Measurements from ENCODE around the gene TNRC18.

GRCh38 chr7:5393748-5394147, 29.9 kb downstream of the TNRC18 start:
- no peak for TF ChIP-seq REST (IDR thresholded peaks at IDR 0.05)
- TF ChIP-seq NR2F2 (IDR thresholded peaks at IDR 0.05), result no peak
- no peak for TF ChIP-seq CTCF (IDR thresholded peaks at IDR 0.05; ENCODE audit: low read depth, low read length, missing input control)
- no peak for TF ChIP-seq RAD21 (IDR thresholded peaks at IDR 0.05)
- no peak for TF ChIP-seq TAF1 (conservative IDR thresholded peaks at IDR 0.05)
- no peak for TF ChIP-seq FOXA2 (IDR thresholded peaks at IDR 0.05)
- TF ChIP-seq JUND (IDR thresholded peaks at IDR 0.05), result no peak
- TF ChIP-seq YY1 (IDR thresholded peaks at IDR 0.05), result no peak
- no peak for TF ChIP-seq EGR1 (IDR thresholded peaks at IDR 0.05; ENCODE audit: low read depth in 2 of 2)
- TF ChIP-seq, protein P1, sequence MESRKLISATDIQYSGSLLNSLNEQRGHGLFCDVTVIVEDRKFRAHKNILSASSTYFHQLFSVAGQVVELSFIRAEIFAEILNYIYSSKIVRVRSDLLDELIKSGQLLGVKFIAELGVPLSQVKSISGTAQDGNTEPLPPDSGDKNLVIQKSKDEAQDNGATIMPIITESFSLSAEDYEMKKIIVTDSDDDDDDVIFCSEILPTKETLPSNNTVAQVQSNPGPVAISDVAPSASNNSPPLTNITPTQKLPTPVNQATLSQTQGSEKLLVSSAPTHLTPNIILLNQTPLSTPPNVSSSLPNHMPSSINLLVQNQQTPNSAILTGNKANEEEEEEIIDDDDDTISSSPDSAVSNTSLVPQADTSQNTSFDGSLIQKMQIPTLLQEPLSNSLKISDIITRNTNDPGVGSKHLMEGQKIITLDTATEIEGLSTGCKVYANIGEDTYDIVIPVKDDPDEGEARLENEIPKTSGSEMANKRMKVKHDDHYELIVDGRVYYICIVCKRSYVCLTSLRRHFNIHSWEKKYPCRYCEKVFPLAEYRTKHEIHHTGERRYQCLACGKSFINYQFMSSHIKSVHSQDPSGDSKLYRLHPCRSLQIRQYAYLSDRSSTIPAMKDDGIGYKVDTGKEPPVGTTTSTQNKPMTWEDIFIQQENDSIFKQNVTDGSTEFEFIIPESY (IDR thresholded peaks at IDR 0.05), result no peak
- TF ChIP-seq, protein P2, sequence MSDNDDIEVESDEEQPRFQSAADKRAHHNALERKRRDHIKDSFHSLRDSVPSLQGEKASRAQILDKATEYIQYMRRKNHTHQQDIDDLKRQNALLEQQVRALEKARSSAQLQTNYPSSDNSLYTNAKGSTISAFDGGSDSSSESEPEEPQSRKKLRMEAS (IDR thresholded peaks at IDR 0.05), result no peak
- no peak for TF ChIP-seq FOXA1 (IDR thresholded peaks at IDR 0.05)
- TF ChIP-seq GABPA (IDR thresholded peaks at IDR 0.05 in 1 of 2, conservative IDR thresholded peaks at IDR 0.05 in 1 of 2), result no peak

All from liver (tissue), 3 donors.